ENCODE results near the gene CDH11.

Gene CDH11

DNA sequence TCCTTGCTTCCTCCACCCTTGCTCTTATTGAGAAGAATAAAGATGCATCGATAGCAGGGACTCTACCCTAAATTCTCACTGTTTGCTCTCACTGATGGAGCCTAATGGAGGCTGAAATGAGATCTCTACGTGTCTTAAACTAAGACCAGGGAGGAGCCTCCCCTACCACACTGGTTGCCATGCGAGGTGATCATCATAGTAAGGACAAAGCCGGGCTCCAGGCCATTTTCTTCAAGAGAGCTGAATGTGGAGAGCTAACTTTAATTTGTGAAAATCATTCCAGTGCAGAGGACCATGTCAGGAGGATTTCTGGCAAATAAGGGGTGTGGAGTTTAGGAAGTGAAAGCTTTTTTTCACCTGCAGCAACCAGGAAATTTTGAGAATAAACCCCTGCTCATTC lies 5.6 kb downstream of the CDH11 start:
- DNase-seq: no peak

GRCh38 chr16:65114527-65114926 lies 7.3 kb downstream of the CDH11 start:
- DNase-seq: no peak

DNA sequence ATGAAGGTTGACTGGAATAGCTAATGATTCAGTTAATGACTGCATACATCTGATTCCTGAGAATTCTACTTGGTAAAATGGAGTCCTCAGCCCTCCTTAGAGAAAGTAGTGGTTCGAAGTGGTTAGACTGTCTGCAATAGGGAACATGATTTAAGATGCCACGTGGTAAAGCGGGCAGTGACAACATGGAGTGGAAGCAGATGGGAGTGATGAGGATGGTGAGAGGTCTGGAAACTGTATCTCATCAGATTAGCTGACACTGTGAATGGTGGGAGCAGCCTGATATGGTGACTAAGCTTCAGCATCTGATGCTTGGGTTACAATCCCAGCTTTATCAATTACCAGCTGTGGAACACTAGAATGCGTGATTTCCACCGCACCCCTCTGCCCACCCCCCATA lies 8.4 kb downstream of the CDH11 start:
- no peak for DNase-seq

DNA sequence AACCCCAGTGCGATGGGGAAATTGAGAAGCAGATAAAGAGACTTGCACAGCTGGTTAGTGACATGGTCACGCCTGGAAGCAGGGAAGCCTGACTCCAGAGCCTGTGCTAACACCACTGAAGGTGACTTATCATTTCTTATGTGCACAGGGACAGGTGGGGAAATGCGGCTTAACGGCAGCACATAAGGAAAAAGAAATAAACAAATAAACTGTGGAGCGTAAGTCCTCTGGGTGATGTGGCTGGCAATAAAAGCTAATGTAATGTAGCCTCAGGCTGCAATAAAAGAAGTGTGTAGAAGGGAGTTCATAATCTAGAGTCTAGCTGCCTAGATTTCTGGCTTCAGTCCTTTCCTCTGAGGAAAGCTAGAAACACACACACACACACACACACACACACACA lies 10.6 kb downstream of the CDH11 start:
- no peak for DNase-seq

DNA sequence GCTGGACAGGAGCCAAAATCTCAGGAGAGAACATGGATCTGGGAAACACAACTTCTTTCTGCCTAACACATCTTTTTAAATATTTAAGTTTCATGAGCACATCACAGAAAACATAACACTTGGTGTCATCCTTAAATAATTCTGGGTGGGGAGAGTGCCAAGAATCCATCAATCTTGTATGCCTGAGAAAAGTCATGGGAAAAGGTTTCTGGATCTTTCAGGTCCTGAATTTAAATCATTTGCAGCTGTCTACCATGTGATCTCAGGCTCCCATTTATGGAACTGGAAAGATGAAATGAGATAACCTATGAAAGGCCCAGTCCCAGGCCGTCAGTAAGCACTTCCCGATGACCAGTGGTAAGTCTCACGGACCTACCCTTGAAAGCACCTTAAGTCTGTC lies 15.1 kb downstream of the CDH11 start:
- DNase-seq: no peak

GRCh38 chr16:65105171-65105570 lies 16.7 kb downstream of the CDH11 start:
- DNase-seq: no peak

- DNase-seq: no peak
These were observed 17.4 kb downstream of the CDH11 start for GRCh38 chr16:65104471-65104870.

DNA sequence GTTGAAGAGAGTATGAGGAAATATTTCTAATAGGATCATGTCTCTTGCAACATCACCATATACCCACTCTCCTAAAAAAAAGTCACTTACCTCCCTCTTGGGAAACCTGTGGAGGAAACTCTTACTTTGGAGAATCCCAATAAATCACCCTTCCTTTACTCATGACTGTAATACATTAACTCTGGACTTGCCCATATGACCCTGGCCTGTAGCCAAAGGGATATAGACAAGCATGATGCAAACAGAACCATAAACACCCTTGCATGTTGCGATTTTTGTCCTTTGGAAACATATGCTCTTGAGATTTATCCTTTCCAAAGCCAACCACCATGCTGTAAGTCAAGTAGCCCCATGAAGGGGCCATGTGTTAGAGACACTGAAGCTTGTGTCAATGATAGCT lies 19.5 kb downstream of the CDH11 start:
- no peak for DNase-seq

DNA sequence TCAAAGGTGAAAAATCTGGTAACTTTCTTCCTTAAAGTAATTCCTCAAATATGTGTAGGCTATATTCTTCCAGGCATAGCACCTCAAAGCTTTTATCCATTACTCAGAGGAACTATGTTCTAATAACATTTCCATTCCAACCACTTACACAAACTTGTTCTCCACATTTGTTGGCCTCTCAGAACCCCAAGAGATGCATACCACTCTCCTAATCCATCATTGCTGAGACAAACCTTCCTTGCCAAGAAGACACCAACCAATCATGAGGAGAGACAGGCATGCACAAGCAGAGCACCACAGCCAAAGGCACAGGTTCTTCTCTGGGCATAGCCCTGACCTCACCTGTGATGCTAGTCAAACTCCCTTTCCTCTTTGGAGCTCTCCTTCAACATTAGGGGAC lies 20.9 kb downstream of the CDH11 start:
- no peak for DNase-seq

GRCh38 chr16:65099607-65100006 lies 22.3 kb downstream of the CDH11 start:
- DNase-seq: no peak

DNA sequence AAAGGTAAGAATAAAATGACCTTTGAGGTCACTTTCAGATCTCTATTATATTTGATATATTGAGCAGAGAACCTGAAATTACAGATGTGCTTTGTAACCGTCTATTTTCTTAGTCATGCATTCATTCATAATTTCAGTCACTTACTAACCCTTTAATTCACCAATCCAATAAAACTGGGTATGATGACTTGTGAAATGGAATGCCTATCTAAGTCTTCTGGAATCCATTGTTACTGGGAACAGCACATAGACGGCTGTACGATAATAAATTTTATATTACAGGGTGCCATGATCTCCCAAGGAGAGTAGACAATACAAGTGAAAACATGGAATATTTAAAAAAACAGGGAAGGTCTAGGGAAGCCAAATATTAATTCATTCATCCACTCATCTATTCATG lies 22.9 kb downstream of the CDH11 start:
- no peak for DNase-seq

GRCh38 chr16:65097296-65097695 lies 24.6 kb downstream of the CDH11 start:
- no peak for DNase-seq

GRCh38 chr16:65095906-65096305 lies 26.0 kb downstream of the CDH11 start:
- no peak for DNase-seq

DNA sequence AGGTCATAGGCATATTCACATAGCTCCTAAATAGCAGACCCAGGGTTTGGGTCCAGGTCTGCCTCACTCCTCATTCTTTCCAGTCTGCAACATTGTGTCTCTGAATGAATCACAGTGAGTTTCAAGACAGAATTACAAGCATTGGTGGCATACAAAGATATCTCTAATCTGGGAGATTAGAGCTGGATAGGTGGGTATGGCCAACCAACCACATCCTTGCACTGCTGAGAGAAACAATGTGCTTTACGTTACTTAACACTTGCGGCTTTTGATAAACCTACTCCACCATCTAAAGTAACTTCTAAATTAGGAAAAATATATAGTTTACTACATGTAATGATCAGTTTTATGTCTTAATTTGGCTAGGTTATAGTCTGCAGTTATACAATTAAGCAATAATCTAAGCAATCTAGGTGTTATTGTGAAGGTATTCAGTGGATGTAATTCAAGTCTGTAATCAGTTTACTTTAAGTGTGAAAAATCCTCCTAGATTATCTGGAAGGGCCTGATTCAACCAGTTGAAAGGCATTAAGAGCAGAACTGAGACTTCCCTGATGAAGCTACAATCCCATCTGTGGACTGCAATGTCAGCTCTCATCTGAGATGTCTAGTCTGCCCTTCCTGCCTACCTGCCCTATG lies 26.7 kb downstream of the CDH11 start:
- no peak for DNase-seq

- DNase-seq: no peak
These were observed 27.9 kb downstream of the CDH11 start for GRCh38 chr16:65094009-65094408.

DNA sequence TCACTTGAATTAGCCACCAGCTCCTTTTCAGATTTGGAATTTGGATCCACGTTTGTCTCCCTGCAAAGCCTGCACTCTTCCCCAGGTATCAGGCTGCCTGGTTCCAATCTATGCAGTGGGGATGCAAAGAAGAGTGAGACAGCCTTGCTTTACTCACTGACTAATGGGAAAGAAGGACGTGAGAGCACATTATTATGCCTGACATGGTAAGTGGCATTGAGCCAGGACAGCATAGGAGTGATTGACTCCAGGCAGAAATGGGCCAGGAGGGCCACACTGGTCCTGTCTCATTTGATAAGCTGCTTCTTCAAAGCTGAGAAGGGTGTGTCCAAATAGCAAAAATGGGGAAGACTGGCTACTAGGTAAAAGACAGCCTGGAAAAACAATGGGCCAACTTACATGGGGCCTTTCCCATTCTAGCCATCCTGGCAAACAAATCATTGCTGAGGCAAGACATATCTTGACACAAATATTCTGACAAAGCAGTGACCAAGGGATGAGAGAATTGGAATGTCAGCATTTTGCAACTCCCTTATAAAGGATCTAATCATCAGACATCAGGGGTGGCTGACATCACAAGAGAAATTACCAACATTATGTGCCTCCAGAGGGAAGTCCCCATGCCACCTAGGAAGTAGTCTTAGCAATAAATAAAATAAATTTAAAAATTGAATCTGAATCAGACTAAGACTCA lies 38.6 kb downstream of the CDH11 start:
- no peak for DNase-seq

DNA sequence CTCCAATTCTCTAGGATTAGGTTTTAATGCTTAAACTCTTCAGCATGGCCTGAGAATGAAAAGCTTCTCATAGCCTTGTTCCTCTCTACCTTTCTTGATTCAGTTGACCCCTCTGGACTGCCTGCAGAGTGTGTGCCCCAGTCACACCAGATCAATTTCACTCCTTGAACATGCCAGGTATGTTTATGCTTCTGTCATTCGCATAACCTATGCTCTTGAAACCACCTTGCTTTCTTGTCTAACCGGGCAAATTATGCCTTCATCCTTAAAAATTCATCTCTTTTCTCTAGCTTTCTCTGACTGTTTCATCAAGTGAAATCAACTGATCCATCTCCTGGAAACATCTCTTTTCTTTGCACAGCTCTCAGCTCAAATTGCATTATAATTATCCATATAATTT lies 42.3 kb downstream of the CDH11 start:
- no peak for DNase-seq

DNA sequence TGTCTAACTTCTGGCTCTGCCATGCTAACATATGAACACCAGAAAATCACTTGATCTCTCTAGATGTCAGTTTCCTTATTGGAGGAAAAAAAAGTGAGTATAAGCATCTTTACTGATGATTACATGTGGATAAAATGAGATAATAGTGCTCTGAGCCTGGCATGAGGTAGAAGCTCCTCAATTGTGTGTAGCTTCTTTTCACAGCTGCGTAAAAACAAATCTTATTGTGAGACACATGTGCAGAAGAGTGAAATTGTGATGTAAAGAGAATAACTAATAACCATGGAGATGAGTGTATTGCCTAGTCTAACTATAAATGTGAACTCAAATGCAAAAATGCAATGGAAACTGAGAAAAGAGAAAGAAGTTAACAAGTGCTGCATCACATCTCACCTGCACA lies 44.7 kb downstream of the CDH11 start:
- no peak for DNase-seq

DNA sequence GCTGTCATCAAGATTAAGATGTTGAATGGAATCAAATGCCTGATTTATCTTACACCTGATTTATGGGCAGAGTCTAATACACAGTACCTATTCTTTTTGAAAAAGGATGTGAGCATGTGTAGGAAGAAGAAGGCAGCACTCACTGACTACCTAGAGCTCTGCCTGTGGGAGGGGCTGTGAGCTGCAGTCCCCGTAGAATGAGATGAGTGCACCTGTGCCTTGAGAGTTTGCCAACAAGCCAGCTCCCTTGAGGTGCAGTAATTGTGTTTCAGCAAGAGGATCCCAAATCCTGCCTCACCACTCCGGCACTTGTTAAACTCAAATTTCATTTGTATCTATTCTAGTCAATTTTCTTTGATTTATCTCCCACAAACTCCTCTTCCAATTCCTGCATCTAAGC lies 46.0 kb downstream of the CDH11 start:
- no peak for DNase-seq

DNA sequence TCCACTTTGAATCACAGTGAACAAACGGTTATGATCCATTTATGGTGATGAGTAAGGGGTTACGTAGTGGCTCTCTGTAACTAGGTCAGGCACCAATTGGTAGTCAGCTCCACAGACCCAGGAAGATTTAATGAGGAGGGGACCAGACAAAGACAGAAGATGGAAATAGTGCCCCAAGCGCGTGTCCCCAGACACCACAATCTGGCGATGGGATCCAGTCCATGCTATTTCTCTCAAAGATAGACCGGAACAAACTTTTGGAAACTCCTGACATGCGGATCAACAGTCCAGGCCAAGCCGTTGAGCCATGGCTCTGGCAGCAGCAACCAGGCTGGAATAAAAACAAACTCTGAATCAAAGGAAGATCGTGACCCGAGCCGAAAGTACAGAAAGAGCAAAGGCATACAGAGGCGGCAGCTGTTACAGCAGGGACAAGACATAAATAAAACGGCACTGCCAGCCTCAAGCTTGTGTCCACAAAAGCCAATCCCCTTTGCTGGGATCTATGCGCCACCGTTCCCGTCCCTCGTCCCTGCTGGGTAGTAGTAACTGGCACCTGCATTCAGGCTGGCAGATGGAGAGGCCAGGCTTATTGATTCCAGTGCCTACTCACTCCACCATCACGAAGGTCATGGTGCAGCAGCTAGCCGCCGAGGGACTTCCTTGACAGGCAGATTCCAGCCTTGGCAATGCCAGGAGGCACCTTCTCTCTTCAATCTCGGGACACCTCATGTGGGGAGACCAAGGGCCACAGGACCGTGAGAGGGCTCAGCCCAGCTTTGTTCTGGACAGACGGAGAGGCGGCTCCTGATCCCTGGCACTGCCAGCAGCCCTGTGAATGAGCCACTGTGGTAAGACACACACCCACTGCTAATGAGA lies 50.2 kb downstream of the CDH11 start:
- no peak for DNase-seq

DNA sequence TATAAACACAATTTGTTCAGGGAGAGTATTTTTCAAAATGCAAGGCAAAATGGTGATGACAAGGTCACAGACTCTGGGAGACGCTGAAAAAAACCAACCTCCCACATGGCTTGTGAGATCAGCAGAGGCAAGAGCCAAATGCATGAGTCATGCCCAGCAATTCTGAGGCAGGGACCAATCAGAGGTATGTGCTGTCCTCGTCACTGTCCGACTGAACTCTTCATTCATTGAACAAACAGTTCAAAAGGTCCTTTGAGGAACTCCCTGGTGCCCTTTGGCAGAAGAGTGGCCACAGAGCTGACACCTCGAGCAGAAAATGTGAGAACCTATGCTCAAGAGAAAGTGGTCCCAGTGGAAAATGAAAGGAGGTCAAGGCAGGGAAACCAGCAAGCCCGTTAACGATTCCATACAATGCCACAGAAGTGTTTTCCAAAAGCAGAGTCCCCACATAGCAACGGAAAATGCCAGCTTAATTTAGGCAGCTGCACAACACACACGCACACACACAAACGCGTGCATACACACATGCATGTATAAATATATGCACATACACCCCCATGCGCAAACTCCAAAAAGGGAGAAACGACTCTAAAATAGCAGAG lies 50.9 kb downstream of the CDH11 start:
- no peak for DNase-seq

DNA sequence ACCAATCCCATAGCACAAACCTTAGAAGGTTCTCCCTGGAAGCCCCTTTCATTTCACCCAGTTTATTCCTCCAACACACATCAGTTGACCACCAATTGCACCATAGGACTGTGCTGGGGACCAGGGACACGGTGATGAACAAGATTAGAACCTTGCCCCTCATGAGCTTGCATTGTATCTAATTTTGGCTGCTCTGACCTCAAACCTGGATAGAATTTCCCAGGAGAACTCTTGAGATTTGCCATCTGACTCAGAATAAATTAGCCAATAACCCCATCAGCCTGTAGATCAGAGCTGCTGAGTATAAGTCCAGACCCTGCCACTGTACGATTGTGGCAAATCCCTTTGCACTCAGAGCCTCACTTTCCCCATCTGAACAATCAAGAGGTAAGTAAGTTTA lies 52.1 kb downstream of the CDH11 start:
- no peak for DNase-seq

- no peak for DNase-seq
These were observed 52.8 kb downstream of the CDH11 start for GRCh38 chr16:65069065-65069464.

All from activated CD4-positive, CD25-positive, alpha-beta regulatory T cell treated with anti-CD3 and anti-CD28 coated beads, Interleukin-2, amount 50 U/mL, for 72 hours (primary cell).